Measurements from ENCODE around the gene ATP6V1C2.

The ATP6V1C2 gene

GRCh38 chr2:10712185-10712809 is 9.1 kb upstream of the ATP6V1C2 start:
- H3K27me3 Mint-ChIP-seq: peaks cover 28 to 31% of the 10 kb centered on the region in 2 donors
- H3K9me3 Mint-ChIP-seq: no peaks in the 10 kb centered on the region
- peaks cover 10 to 13% of the 10 kb centered on the region in 2 donors for H3K4me1 Mint-ChIP-seq
- DNase-seq: no peak
- peak overlapping the region; percentile 66 for H3K27ac Mint-ChIP-seq
- H3K36me3 Mint-ChIP-seq: no peaks in the 10 kb centered on the region
- peak; percentile 53 to 58 for ATAC-seq (replicated peaks)
- H3K4me3 Mint-ChIP-seq: peak overlapping the region; percentile 0 to 46

- Mint-ChIP-seq H3K4me1 (peaks cover 14% of the 10 kb centered on the region in 2 donors), H3K4me3 (no peak overlapping the region), H3K36me3 (no peaks in the 10 kb centered on the region), H3K27ac (no peak overlapping the region), H3K9me3 (no peaks in the 10 kb centered on the region), H3K27me3 (peaks cover 17 to 18% of the 10 kb centered on the region in 2 donors)
- DNase-seq (no peak), ATAC-seq (replicated peaks) (no peak)
Observed at GRCh38 chr2:10716581-10716980, 4.8 kb upstream of the ATP6V1C2 start.

GRCh38 chr2:10717628-10718027 is 3.8 kb upstream of the ATP6V1C2 start:
- Mint-ChIP-seq H3K27me3 (peaks cover 20 to 23% of the 10 kb centered on the region in 2 donors), H3K4me1 (peaks cover 12 to 17% of the 10 kb centered on the region in 2 donors), H3K4me3 (no peak overlapping the region), H3K9me3 (no peaks in the 10 kb centered on the region), H3K27ac (no peak overlapping the region), H3K36me3 (peaks cover 0 to 4% of the 10 kb centered on the region in 2 donors)
- ATAC-seq (replicated peaks): no peak
- no peak for DNase-seq

GRCh38 chr2:10720306-10720705 is 1.1 kb upstream of the ATP6V1C2 start:
- peaks cover 0 to 7% of the 10 kb centered on the region in 2 donors for H3K36me3 Mint-ChIP-seq
- H3K4me3 Mint-ChIP-seq: peak overlapping the region in 1 of 2 donors; percentile 72
- DNase-seq (no peak), ATAC-seq (replicated peaks) (no peak)
- peaks cover 16 to 23% of the 10 kb centered on the region in 2 donors for H3K4me1 Mint-ChIP-seq
- H3K9me3 Mint-ChIP-seq: no peaks in the 10 kb centered on the region
- H3K27ac Mint-ChIP-seq: no peak overlapping the region
- peaks cover 27 to 34% of the 10 kb centered on the region in 2 donors for H3K27me3 Mint-ChIP-seq

GRCh38 chr2:10720947-10721395 is 459 bp upstream of the ATP6V1C2 start:
- H3K27me3 Mint-ChIP-seq: peaks cover 27 to 34% of the 10 kb centered on the region in 2 donors

GRCh38 chr2:10722252-10722825 is 909 bp downstream of the ATP6V1C2 start:
- H3K36me3 Mint-ChIP-seq: peaks cover 0 to 7% of the 10 kb centered on the region in 2 donors
- peak overlapping the region; percentile 82 to 89 for H3K4me3 Mint-ChIP-seq
- no peak overlapping the region for H3K27ac Mint-ChIP-seq
- H3K27me3 Mint-ChIP-seq: peaks cover 23 to 34% of the 10 kb centered on the region in 2 donors
- DNase-seq: no peak
- H3K4me1 Mint-ChIP-seq: peaks cover 11 to 23% of the 10 kb centered on the region in 2 donors
- ATAC-seq (replicated peaks): no peak
- H3K9me3 Mint-ChIP-seq: no peaks in the 10 kb centered on the region

More at GRCh38 chr2:10720947-10721395, 459 bp upstream of the ATP6V1C2 start:
- peak; percentile 49 to 53 for ATAC-seq (replicated peaks)
- peak overlapping the region; percentile 72 to 77 for H3K4me3 Mint-ChIP-seq
- peaks cover 16 to 23% of the 10 kb centered on the region in 2 donors for H3K4me1 Mint-ChIP-seq
- peaks cover 0 to 7% of the 10 kb centered on the region in 2 donors for H3K36me3 Mint-ChIP-seq
- H3K9me3 Mint-ChIP-seq: no peaks in the 10 kb centered on the region
- peak overlapping the region; percentile 73 for H3K27ac Mint-ChIP-seq
- DNase-seq: no peak

- Mint-ChIP-seq H3K27ac (no peak overlapping the region), H3K27me3 (no peaks in the 10 kb centered on the region), H3K4me1 (no peaks in the 10 kb centered on the region), H3K4me3 (no peak overlapping the region), H3K36me3 (peaks cover 2 to 3% of the 10 kb centered on the region in 2 donors), H3K9me3 (no peaks in the 10 kb centered on the region)
- ATAC-seq (replicated peaks): no peak
- no peak for DNase-seq
Observed at GRCh38 chr2:10732924-10733565, 11.6 kb downstream of the ATP6V1C2 start.

GRCh38 chr2:10733566-10733925 is 12.1 kb downstream of the ATP6V1C2 start:
- no peak for DNase-seq
- Mint-ChIP-seq H3K9me3 (no peaks in the 10 kb centered on the region), H3K27me3 (no peaks in the 10 kb centered on the region), H3K4me1 (no peaks in the 10 kb centered on the region), H3K36me3 (peaks cover under 1 to 8% of the 10 kb centered on the region in 2 donors), H3K27ac (no peak overlapping the region), H3K4me3 (no peak overlapping the region)
- ATAC-seq (replicated peaks): no peak

- ATAC-seq (replicated peaks) (no peak), DNase-seq (no peak)
- Mint-ChIP-seq H3K4me1 (no peaks in the 10 kb centered on the region), H3K36me3 (peaks cover 0 to 9% of the 10 kb centered on the region in 2 donors), H3K27ac (peak overlapping the region; percentile 61), H3K4me3 (no peak overlapping the region), H3K9me3 (no peaks in the 10 kb centered on the region), H3K27me3 (no peaks in the 10 kb centered on the region)
Observed at GRCh38 chr2:10733980-10734379, 12.6 kb downstream of the ATP6V1C2 start.

GRCh38 chr2:10738192-10738591 is 16.8 kb downstream of the ATP6V1C2 start:
- no peak for ATAC-seq (replicated peaks)
- Mint-ChIP-seq H3K27ac (peak overlapping the region; percentile 22), H3K27me3 (no peaks in the 10 kb centered on the region), H3K36me3 (peaks cover 0 to 12% of the 10 kb centered on the region in 2 donors), H3K4me3 (no peak overlapping the region), H3K4me1 (peaks cover 4 to 14% of the 10 kb centered on the region in 2 donors), H3K9me3 (no peaks in the 10 kb centered on the region)
- DNase-seq: no peak

- Mint-ChIP-seq H3K9me3 (no peaks in the 10 kb centered on the region), H3K27me3 (no peaks in the 10 kb centered on the region), H3K4me3 (no peak overlapping the region), H3K4me1 (peaks cover 7 to 24% of the 10 kb centered on the region in 2 donors), H3K27ac (no peak overlapping the region), H3K36me3 (peaks cover 0 to 12% of the 10 kb centered on the region in 2 donors)
- DNase-seq (no peak), ATAC-seq (replicated peaks) (no peak)
Observed at GRCh38 chr2:10740226-10740625, 18.8 kb downstream of the ATP6V1C2 start.

GRCh38 chr2:10741139-10741538 is 19.7 kb downstream of the ATP6V1C2 start:
- Mint-ChIP-seq H3K27ac (no peak overlapping the region), H3K9me3 (no peaks in the 10 kb centered on the region), H3K4me1 (peaks cover 14 to 33% of the 10 kb centered on the region in 2 donors), H3K4me3 (no peak overlapping the region), H3K27me3 (no peaks in the 10 kb centered on the region), H3K36me3 (peaks cover 0 to 12% of the 10 kb centered on the region in 2 donors)
- no peak for DNase-seq
- no peak for ATAC-seq (replicated peaks)

GRCh38 chr2:10742666-10743065 is 21.2 kb downstream of the ATP6V1C2 start:
- Mint-ChIP-seq H3K4me1 (peaks cover 20 to 49% of the 10 kb centered on the region in 2 donors), H3K27me3 (no peaks in the 10 kb centered on the region), H3K27ac (peak overlapping the region; percentile 79), H3K36me3 (peaks cover 2 to 19% of the 10 kb centered on the region in 2 donors), H3K9me3 (peaks cover 0 to 1% of the 10 kb centered on the region in 2 donors), H3K4me3 (no peak overlapping the region)
- ATAC-seq (replicated peaks): no peak
- no peak for DNase-seq

- H3K4me3 Mint-ChIP-seq: no peak overlapping the region
- peaks cover 2 to 10% of the 10 kb centered on the region in 2 donors for H3K36me3 Mint-ChIP-seq
- DNase-seq (no peak), ATAC-seq (replicated peaks) (no peak)
- H3K4me1 Mint-ChIP-seq: peaks cover 16 to 30% of the 10 kb centered on the region in 2 donors
- H3K27ac Mint-ChIP-seq: peak overlapping the region; percentile 73
- no peaks in the 10 kb centered on the region for H3K27me3 Mint-ChIP-seq
- H3K9me3 Mint-ChIP-seq: peaks cover 0 to 1% of the 10 kb centered on the region in 2 donors
Observed at GRCh38 chr2:10750610-10751009, 29.2 kb downstream of the ATP6V1C2 start.

All from stimulated activated naive B cell treated with anti-CD40 and anti-IgM and Interleukin-4, amounts not matched to agents 10 μg/mL and 1 μg/mL and 100 μg/mL, for 72 hours (primary cell).